WTC11 (cell line): Measurements from ENCODE around the gene SDCCAG8. TPM values are rescaled to one million over a fixed set of nuclear protein-coding genes. Genes with fewer than 3 reads are reported as not detected.

Source experiments
- ATAC-seq: fragments of 200-7000 bp; cut with Tn5 transposase; 2 replicates; pipeline ENCODE4 v1.10.0; 2021; ENCODE audit warnings: mild to moderate bottlenecking, moderate library complexity
- CTCF ChIA-PET: fragments of 300-600 bp; sonication (Branson Sonifier 250); formaldehyde crosslinking; loops from one replicate; lab custom pipeline; 2021; ENCODE audit warnings: antibody characterized with exemption; lab: Charles Lee
- POLR2A ChIA-PET: fragments of 350-600 bp; sonication (Branson Sonifier 250); formaldehyde crosslinking; loops from one replicate; lab custom pipeline; 2021; ENCODE audit warnings: antibody characterized with exemption; lab: Charles Lee
- DNase-seq: peaks from one replicate; pipeline ENCODE4 v3.0.0; 2021; ENCODE audit warnings: low spot score
- H3K27ac Mint-ChIP-seq: 2 replicates; pipeline ENCODE4 v1.8.0; 2021; ENCODE audit warnings: mixed read lengths
- H3K27me3 Mint-ChIP-seq: 2 replicates; pipeline ENCODE4 v1.8.0; 2021; ENCODE audit warnings: low read depth, mild to moderate bottlenecking, moderate library complexity, mixed read lengths
- H3K36me3 Mint-ChIP-seq: 2 replicates; pipeline ENCODE4 v1.8.0; 2021; ENCODE audit warnings: mixed read lengths
- H3K4me1 Mint-ChIP-seq: 2 replicates; pipeline ENCODE4 v1.8.0; 2022; ENCODE audit warnings: mixed read lengths
- H3K4me3 Mint-ChIP-seq: 2 replicates; pipeline ENCODE4 v1.8.0; 2021; ENCODE audit warnings: mild to moderate bottlenecking, moderate library complexity, mixed read lengths
- H3K9me3 Mint-ChIP-seq: 2 replicates; pipeline ENCODE4 v1.8.0; 2021; ENCODE audit warnings: mixed read lengths
- AR ChIP-seq: fragments of 250-450 bp; sonication (Bioruptor Pico); IDR thresholded peaks from 2 replicates; pipeline ENCODE4 v1.9.0; 2021; ENCODE audit warnings: mild to moderate bottlenecking
- ARID4B ChIP-seq: sonication (generic); formaldehyde crosslinking; IDR thresholded peaks from 2 replicates; pipeline ENCODE4 v1.8.0; 2023; ENCODE audit warnings: missing genetic modification reagents, mild to moderate bottlenecking, borderline replicate concordance
- FOXK1 ChIP-seq: sonication (generic); formaldehyde crosslinking; IDR thresholded peaks from 2 replicates; pipeline ENCODE4 v1.8.0; 2022; ENCODE audit warnings: mild to moderate bottlenecking, moderate library complexity, missing genetic modification reagents
- GABPB1 ChIP-seq: sonication (generic); formaldehyde crosslinking; IDR thresholded peaks from 2 replicates; pipeline ENCODE4 v1.8.1; 2023; ENCODE audit warnings: mild to moderate bottlenecking, missing genetic modification reagents
- JAZF1 ChIP-seq: fragments of 250-450 bp; sonication (Bioruptor Pico); IDR thresholded peaks from 2 replicates; pipeline ENCODE4 v1.9.0; 2021; ENCODE audit warnings: moderate library complexity, mild to moderate bottlenecking, inconsistent platforms
- MAX ChIP-seq: sonication (generic); formaldehyde crosslinking; IDR thresholded peaks from 2 replicates; pipeline ENCODE4 v1.8.0; 2022; ENCODE audit warnings: mild to moderate bottlenecking, missing genetic modification reagents
- MLX ChIP-seq: sonication (generic); formaldehyde crosslinking; IDR thresholded peaks from 2 replicates; pipeline ENCODE4 v1.8.1; 2023; ENCODE audit warnings: mild to moderate bottlenecking, missing genetic modification reagents, moderate library complexity
- MXD4 ChIP-seq: fragments of 250-450 bp; sonication (Bioruptor Pico); IDR thresholded peaks from 2 replicates; pipeline ENCODE4 v1.8.0; 2021; ENCODE audit warnings: mild to moderate bottlenecking, moderate library complexity, borderline replicate concordance
- PRRX2 ChIP-seq: fragments of 250-450 bp; sonication (Bioruptor Pico); IDR thresholded peaks from 2 replicates; pipeline ENCODE4 v1.8.0; 2021; ENCODE audit warnings: mild to moderate bottlenecking
- USF1 ChIP-seq: sonication (generic); formaldehyde crosslinking; IDR thresholded peaks from 2 replicates; pipeline ENCODE4 v1.8.0; 2022; ENCODE audit warnings: mild to moderate bottlenecking, missing genetic modification reagents
- ZBTB21 ChIP-seq: sonication (generic); formaldehyde crosslinking; IDR thresholded peaks from 2 replicates; pipeline ENCODE4 v1.8.1; 2023; ENCODE audit warnings: mild to moderate bottlenecking, missing genetic modification reagents, borderline replicate concordance
- ZNF281 ChIP-seq: sonication (generic); formaldehyde crosslinking; IDR thresholded peaks from 2 replicates; pipeline ENCODE4 v1.8.0; 2023; ENCODE audit warnings: mild to moderate bottlenecking, missing genetic modification reagents
- ZSCAN18 ChIP-seq: fragments of 250-450 bp; sonication (Bioruptor Pico); IDR thresholded peaks from 2 replicates; pipeline ENCODE4 v2.1.2; 2022; ENCODE audit warnings: mild to moderate bottlenecking, moderate library complexity
- total RNA-seq: library from RNA; stranded (reverse); gene quantifications from 3 replicates; pipeline ENCODE4 v1.2.3, GENCODE V29; 2021

SDCCAG8 gene
- total RNA-seq, 1 experiment from 2014 or later: 44.3 TPM

GRCh38 chr1:243246916-243247315 is 8.9 kb upstream of the SDCCAG8 start:
- peaks cover 13% of the 10 kb centered on the region; the same call in 1 of the 2 replicates for H3K36me3 Mint-ChIP-seq
- DNase-seq (no peak), ATAC-seq (no peak)
- H3K4me1 Mint-ChIP-seq: peaks cover 32% of the 10 kb centered on the region
- no peak overlapping the region for H3K27ac Mint-ChIP-seq
- no peaks in the 10 kb centered on the region for H3K27me3 Mint-ChIP-seq
- no peak overlapping the region for H3K4me3 Mint-ChIP-seq
- no peak for TF ChIP-seq MAX (CRISPR knock-in tag)
- TF ChIP-seq MXD4 (CRISPR knock-in tag): no peak
- TF ChIP-seq ZSCAN18: no peak
- no peak for TF ChIP-seq ZNF281
- TF ChIP-seq USF1: no peak
- no peak for TF ChIP-seq ARID4B (CRISPR knock-in tag)
- no peak for TF ChIP-seq AR (CRISPR knock-in tag)
- TF ChIP-seq GABPB1 (CRISPR knock-in tag): no peak
- TF ChIP-seq ZBTB21 (CRISPR knock-in tag): no peak
- no peak for TF ChIP-seq PRRX2
- TF ChIP-seq JAZF1 (CRISPR knock-in tag): no peak
- no peak for TF ChIP-seq MLX (CRISPR knock-in tag)
- no peak for TF ChIP-seq FOXK1 (CRISPR knock-in tag)
- ChIA-PET CTCF (no interaction called here), POLR2A (no interaction called here)
- H3K9me3 Mint-ChIP-seq: peaks cover 4% of the 10 kb centered on the region; the same call in 1 of the 2 replicates
